K562 (cell line): ENCODE measurements around the gene ZFP62. TPM values are rescaled to one million over a fixed set of nuclear protein-coding genes. Genes with fewer than 3 reads are reported as not detected.

Experiments
- BDP1 ChIP-seq: IDR thresholded peaks from 3 replicates; pipeline ENCODE4 v1.6.1; 2011; ENCODE audit not compliant: insufficient read length, insufficient read depth
- CAMTA2 ChIP-seq: fragments of 250-450 bp; sonication (Bioruptor Pico); conservative IDR thresholded peaks from 2 replicates; pipeline ENCODE4 v1.5.1; 2022
- COPS2 ChIP-seq: fragments of 450-650 bp; conservative IDR thresholded peaks from 2 replicates; pipeline ENCODE4 v1.6.1; 2016; ENCODE audit warnings: mild to moderate bottlenecking, moderate library complexity
- FOXO4 ChIP-seq: fragments of 450-650 bp; formaldehyde crosslinking; IDR thresholded peaks from 2 replicates; pipeline ENCODE4 v1.4.0; 2020; ENCODE audit warnings: mild to moderate bottlenecking, moderate library complexity
- FOXP1 ChIP-seq: sonication (generic); formaldehyde crosslinking; IDR thresholded peaks from 2 replicates; pipeline ENCODE4 v1.8.0; 2022; ENCODE audit warnings: mild to moderate bottlenecking, missing genetic modification reagents
- GABPB2 ChIP-seq: fragments of 250-450 bp; sonication (Bioruptor Pico); conservative IDR thresholded peaks from 2 replicates; pipeline ENCODE4 v1.5.1; 2021; ENCODE audit warnings: mild to moderate bottlenecking
- HBP1 ChIP-seq: fragments of 450-650 bp; formaldehyde crosslinking; IDR thresholded peaks from 2 replicates; pipeline ENCODE4 v1.4.0; 2022; ENCODE audit warnings: missing genetic modification characterization
- HCFC1 ChIP-seq: IDR thresholded peaks from 2 replicates; pipeline ENCODE4 v1.6.1; 2012; ENCODE audit warnings: low read depth, low read length, improper control_type of control experiment
- HDAC6 ChIP-seq: IDR thresholded peaks from 2 replicates; pipeline ENCODE4 v1.6.1; 2012; ENCODE audit warnings: low read depth, mild to moderate bottlenecking, control low read depth, inconsistent platforms, low read length, moderate library complexity
- IRF1 ChIP-seq: sonication (generic); formaldehyde crosslinking; IDR thresholded peaks from 2 replicates; pipeline ENCODE4 v1.8.0; 2022; ENCODE audit warnings: missing genetic modification reagents, mild to moderate bottlenecking, borderline replicate concordance
- JUN ChIP-seq, 2 experiments: sonication (generic) in 1 of 2; formaldehyde crosslinking in 1 of 2; IDR thresholded peaks; 2 replicates each; pipeline versions ENCODE4 v1.6.1 to v1.8.0; 2012 to 2022; ENCODE audit warnings: borderline replicate concordance in 2 of 2, mild to moderate bottlenecking in 2 of 2, improper control_type of control experiment in 1 of 2, low read depth in 1 of 2, low read length in 1 of 2, missing genetic modification reagents in 1 of 2
- KLF1 ChIP-seq: fragments of 450-650 bp; IDR thresholded peaks from 2 replicates; pipeline ENCODE4 v1.6.1; 2016; ENCODE audit warnings: missing genetic modification characterization, missing compliant biosample characterization
- MTF1 ChIP-seq: fragments of 250-450 bp; sonication (Bioruptor Pico); IDR thresholded peaks from 2 replicates; pipeline ENCODE4 v1.9.0; 2021; ENCODE audit warnings: moderate library complexity, mild to moderate bottlenecking, inconsistent platforms, borderline replicate concordance
- NFE2L1 ChIP-seq: fragments of 450-650 bp; IDR thresholded peaks from 2 replicates; pipeline ENCODE4 v1.6.1; 2016; ENCODE audit warnings: missing genetic modification characterization, low read depth, mild to moderate bottlenecking, missing compliant biosample characterization, moderate library complexity, borderline replicate concordance
- RBM34 ChIP-seq: fragments of 200-400 bp; formaldehyde crosslinking; IDR thresholded peaks from 2 replicates; pipeline ENCODE4 v1.6.1; 2018; ENCODE audit warnings: low read length, borderline replicate concordance; ENCODE audit not compliant: insufficient read depth
- SMARCC2 ChIP-seq: fragments of 450-650 bp; IDR thresholded peaks from 2 replicates; pipeline ENCODE4 v1.6.1; 2017; ENCODE audit warnings: antibody characterized with exemption, moderate library complexity, mild to moderate bottlenecking, low read depth
- SP1 ChIP-seq: sonication (generic); formaldehyde crosslinking; IDR thresholded peaks from 2 replicates; pipeline ENCODE4 v1.8.1; 2022; ENCODE audit warnings: mild to moderate bottlenecking, missing genetic modification reagents
- THRA ChIP-seq: fragments of 450-650 bp; IDR thresholded peaks from 2 replicates; pipeline ENCODE4 v1.6.1; 2017; ENCODE audit warnings: mild to moderate bottlenecking, moderate library complexity
- ZBTB9 ChIP-seq: fragments of 450-650 bp; formaldehyde crosslinking; IDR thresholded peaks from 2 replicates; pipeline ENCODE4 v1.4.0; 2020; ENCODE audit warnings: mild to moderate bottlenecking, moderate library complexity
- ZNF24 ChIP-seq: fragments of 450-650 bp; IDR thresholded peaks from 2 replicates; pipeline ENCODE4 v1.6.1; 2016
- ZNF431 ChIP-seq: sonication (generic); formaldehyde crosslinking; IDR thresholded peaks from 2 replicates; pipeline ENCODE4 v1.8.0; 2022; ENCODE audit warnings: mild to moderate bottlenecking, missing genetic modification reagents
- ZNF717 ChIP-seq: fragments of 250-450 bp; sonication (Bioruptor Pico); IDR thresholded peaks from 2 replicates; pipeline ENCODE4 v1.5.0; 2021
- polyA plus RNA-seq, 8 experiments: library from polyadenylated mRNA; depleted of rRNA in 4 of 8; stranded (reverse) in 5 of 8; unstranded in 3 of 8; fragments of >200 nt; fragmentation: Nextera tagmentation in 2 of 8; fragmentation: Illumina TruSeq in 1 of 8; extraction: Ambion mirVana in 2 of 8; extraction: Trizol in 1 of 8; gene quantifications; 2 replicates each; pipeline versions ENCODE4 v1.2.1 to v1.2.3, GENCODE V29; 2011 to 2014; ENCODE audit warnings: inconsistent platforms in 1 of 8, missing spikeins in 1 of 8
- total RNA-seq, 7 experiments: library from RNA; depleted of rRNA in 6 of 7; stranded (reverse); fragments of >200 nt in 6 of 7; fragmentation: Illumina TruSeq in 2 of 7; extraction: Trizol in 2 of 7; gene quantifications; 2 replicates each; pipeline versions ENCODE4 v1.2.1 to v1.2.3, GENCODE V29; 2011 to 2021; ENCODE audit warnings: low replicate concordance in 1 of 7

ZFP62 gene
- total and polyA plus RNA-seq, 9 of the 15 experiments (the other 6 are each of a cell fraction or from before 2014, with no cell fraction given) = 12.2 to 37.5 (median 25.0) TPM

- TF ChIP-seq KLF1 (tag) (peak; percentile 81), THRA (no peak), GABPB2 (CRISPR knock-in tag) (no peak), HDAC6 (no peak), ZNF431 (CRISPR knock-in tag) (no peak), SP1 (CRISPR knock-in tag) (peak; percentile 67), BDP1 (no peak), ZNF24 (no peak), IRF1 (no peak), NFE2L1 (tag) (no peak), MTF1 (no peak), FOXO4 (CRISPR knock-in tag) (no peak), ZBTB9 (CRISPR knock-in tag) (no peak), COPS2 (no peak), CAMTA2 (CRISPR knock-in tag) (no peak), ZNF717 (CRISPR knock-in tag) (no peak), HBP1 (CRISPR knock-in tag) (no peak), JUN (IDR thresholded peaks at IDR 0.05; ENCODE audit: borderline replicate concordance, low read depth, low read length) (no peak), JUN (CRISPR knock-in tag; IDR thresholded peaks at IDR 0.05; ENCODE audit: borderline replicate concordance) (peak; percentile 71; the same call in 1 of the 2 replicates), SMARCC2 (no peak), RBM34 (no peak), FOXP1 (CRISPR knock-in tag) (peak; percentile 72; the same call in 1 of the 2 replicates), HCFC1 (no peak)
Measured at GRCh38 chr5:180803181-180804128, 57.6 kb downstream of the ZFP62 start (continued).
